NOMO-1 treated with dmso at 0.1 percent for 144 hours (cell line): ENCODE results near the gene PPP2R2C.

Experiments
- DNase-seq: peaks from one replicate; lab custom pipeline; 2025; ENCODE audit not compliant: unreplicated experiment; lab: John Stamatoyannopoulos, UW

Gene PPP2R2C

DNA sequence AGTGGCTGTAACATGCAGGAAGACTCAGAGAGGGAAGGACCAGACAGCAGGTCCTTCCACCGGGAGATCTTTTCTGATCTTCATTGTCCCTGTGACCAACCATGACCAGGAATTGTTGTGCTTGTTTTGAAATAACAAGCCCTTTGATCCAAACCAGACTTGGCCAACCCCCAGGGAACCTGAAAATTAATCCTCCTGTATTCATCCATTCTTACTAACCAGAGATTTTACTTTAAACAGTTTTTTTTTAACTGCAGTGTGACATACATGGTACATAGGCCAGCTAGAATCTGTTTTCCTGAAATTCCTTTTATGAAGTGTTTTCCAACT lies 198.8 kb downstream of the PPP2R2C start:
- DNase-seq = no peak

DNA sequence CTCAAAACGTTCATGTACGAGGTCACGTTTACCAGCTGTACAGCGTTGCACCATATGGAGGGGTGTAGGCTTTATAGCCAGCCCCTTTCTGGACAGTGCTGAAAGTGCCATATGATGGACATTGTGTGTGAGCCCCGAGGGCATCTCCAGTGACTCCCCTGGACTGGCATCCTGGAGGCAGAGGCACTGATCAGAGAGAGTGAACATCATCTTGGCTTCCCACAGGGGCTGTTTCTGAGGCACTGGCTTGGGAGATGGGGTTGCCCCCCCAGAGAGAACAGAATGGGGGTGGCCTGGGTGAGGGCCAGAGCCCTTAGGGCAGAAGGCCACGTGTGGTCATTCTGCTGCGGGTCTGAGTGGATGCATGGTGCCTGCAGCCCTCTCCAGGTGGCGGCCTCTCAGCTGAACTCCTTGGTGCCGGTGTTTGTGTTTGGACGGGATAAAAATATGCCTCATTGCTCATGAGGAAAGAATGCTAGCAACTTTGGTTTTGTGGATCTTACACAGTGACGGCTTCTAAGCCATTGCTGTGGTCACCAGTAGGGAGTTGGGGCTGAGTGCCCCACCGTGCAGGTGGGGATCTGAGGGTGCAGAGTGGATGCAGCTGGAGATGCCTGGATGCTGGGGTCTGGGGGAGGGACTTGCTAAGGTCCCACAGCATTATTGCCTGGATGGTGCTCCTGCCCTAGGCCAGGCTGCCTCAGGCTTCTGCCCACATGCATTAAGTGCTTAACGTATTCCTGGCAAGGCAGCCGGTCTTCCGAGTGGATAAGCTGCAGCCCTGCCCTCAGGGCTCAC lies 199.4 kb downstream of the PPP2R2C start:
- DNase-seq = no peak

DNA sequence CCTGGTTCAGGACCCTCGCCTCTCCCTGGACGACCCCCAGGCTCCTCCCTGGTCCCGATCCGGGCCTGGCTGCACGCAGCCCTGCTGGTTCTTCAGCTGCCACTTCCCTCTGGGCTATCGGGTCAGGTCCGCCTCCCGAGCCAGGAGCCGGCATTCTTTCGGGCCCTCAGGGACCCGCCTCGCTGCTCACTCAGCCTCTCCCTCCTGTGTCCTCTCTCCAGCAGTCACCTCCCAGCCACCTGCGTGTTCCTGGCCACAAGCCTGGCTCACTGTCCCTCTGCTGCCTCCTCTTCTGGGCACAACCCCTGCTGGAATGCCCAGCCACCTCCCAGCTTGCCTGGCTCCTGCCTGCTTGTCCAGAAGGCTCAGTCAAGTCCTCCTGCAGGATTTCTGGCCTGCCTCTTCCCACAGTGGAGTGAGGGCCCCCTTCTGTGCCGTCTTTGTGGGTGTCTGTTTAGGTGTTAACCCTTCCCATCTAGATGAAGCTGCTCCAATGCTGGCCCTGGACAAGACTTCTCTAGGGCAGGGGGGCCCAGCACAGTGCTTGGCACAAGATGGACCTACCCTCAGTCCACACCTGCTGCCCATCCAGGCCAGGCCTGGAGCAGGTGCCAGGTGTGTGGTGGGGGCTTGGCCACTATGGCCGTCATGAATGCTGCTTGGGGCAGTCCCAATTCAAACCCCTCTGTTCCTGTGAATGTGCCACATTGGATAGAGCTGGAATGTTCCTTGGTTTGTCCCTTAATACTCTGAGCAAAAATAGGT lies 200.5 kb downstream of the PPP2R2C start:
- no peak for DNase-seq

DNA sequence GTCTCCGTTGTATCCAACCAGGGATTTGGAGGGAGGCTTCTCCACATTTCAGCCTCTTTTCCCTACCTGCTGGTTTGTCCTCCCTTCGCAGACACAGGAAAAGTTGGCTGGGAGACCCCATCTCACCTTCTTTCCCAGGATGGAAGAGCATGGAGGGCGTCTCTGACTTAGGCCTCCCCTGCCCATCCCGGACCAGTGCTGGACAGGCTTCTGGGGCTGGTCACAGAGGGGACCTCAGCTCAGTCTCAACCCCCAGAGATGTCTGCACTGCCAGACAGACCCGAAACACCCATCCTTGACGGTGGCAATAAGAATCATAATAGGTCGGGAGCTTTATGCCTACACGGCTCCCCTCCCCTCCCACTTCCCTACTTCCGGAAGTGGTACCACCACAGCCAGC lies 201.2 kb downstream of the PPP2R2C start:
- DNase-seq = no peak

DNA sequence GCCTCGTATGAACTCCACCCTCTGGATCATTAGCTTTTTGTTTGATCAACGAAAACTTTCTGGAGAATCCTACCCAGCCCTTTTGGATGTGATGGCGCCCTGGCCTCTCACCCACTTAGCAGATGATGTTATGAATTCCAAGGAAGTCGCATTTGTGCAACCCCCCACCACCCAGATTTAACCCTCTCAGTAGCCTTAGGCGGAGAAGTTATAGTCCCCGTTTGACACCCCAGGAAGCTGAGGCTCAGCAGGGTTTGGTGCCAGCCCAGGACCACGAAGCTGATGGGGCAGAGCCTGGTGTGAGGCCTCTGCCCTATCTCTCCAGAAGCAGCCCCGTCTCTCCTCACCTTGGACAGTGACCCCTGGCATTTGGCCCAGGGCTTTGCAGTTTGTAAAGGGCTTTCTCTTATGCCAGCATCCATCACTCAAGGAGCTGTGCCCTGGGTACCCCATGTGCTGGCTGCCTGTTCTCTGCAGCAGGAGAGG lies 201.7 kb downstream of the PPP2R2C start:
- no peak for DNase-seq
